Activated CD4-positive, alpha-beta T cell treated with anti-CD3 and anti-CD28 coated beads, Interleukin-2, amount 50 U/mL, for 4 hours (primary cell): ENCODE results near the gene BABAM2.
"Not testable (repeated sequence)": the region's sequence is repeated elsewhere in the genome, so short reads cannot be mapped to it uniquely, and the experiment has no call there.

Experiments used
- DNase-seq, 2 experiments: peaks; one replicate each; pipeline ENCODE4 v3.0.0-alpha.2; 2020

Gene BABAM2

GRCh38 chr2:28083476-28083875, 192.9 kb downstream of the BABAM2 start:
- no peak for DNase-seq

GRCh38 chr2:28084564-28084963, 194.0 kb downstream of the BABAM2 start:
- no peak for DNase-seq

- DNase-seq: no peak
Observed at GRCh38 chr2:28085201-28085600, 194.7 kb downstream of the BABAM2 start.

- no peak for DNase-seq
Observed at GRCh38 chr2:28086611-28087010, 196.1 kb downstream of the BABAM2 start.

GRCh38 chr2:28088970-28089369, 198.4 kb downstream of the BABAM2 start:
- DNase-seq: no peak

- no peak for DNase-seq
Observed at GRCh38 chr2:28089486-28089885, 199.0 kb downstream of the BABAM2 start.

GRCh38 chr2:28093308-28093707, 202.8 kb downstream of the BABAM2 start:
- DNase-seq: no peak

- DNase-seq: no peak
Observed at GRCh38 chr2:28093768-28094167, 203.2 kb downstream of the BABAM2 start.

GRCh38 chr2:28094739-28095138, 204.2 kb downstream of the BABAM2 start:
- DNase-seq: no peak

GRCh38 chr2:28095622-28096021, 205.1 kb downstream of the BABAM2 start:
- DNase-seq: no peak

- DNase-seq: no peak
Observed at GRCh38 chr2:28096421-28096820, 205.9 kb downstream of the BABAM2 start.

GRCh38 chr2:28098501-28099225, 208.1 kb downstream of the BABAM2 start:
- no peak for DNase-seq

GRCh38 chr2:28101123-28101522, 210.6 kb downstream of the BABAM2 start:
- DNase-seq: no peak

- no peak for DNase-seq
Observed at GRCh38 chr2:28101892-28102291, 211.4 kb downstream of the BABAM2 start.

GRCh38 chr2:28102455-28102874, 211.9 kb downstream of the BABAM2 start:
- no peak for DNase-seq

GRCh38 chr2:28103611-28104010, 213.1 kb downstream of the BABAM2 start:
- DNase-seq: no peak

GRCh38 chr2:28108143-28108542, 217.6 kb downstream of the BABAM2 start:
- no peak for DNase-seq

- DNase-seq: not testable (repeated sequence)
Observed at GRCh38 chr2:28113771-28114170, 223.2 kb downstream of the BABAM2 start.

GRCh38 chr2:28117104-28117596, 226.6 kb downstream of the BABAM2 start:
- no peak for DNase-seq

GRCh38 chr2:28119631-28120030, 229.1 kb downstream of the BABAM2 start:
- no peak for DNase-seq

GRCh38 chr2:28128281-28128950, 237.9 kb downstream of the BABAM2 start:
- DNase-seq: no peak

- no peak for DNase-seq
Observed at GRCh38 chr2:28129955-28130695, 239.6 kb downstream of the BABAM2 start.

GRCh38 chr2:28133778-28134177, 243.2 kb downstream of the BABAM2 start:
- DNase-seq: no peak
